ENCODE measurements around the gene HPD.

Gene HPD

DNA sequence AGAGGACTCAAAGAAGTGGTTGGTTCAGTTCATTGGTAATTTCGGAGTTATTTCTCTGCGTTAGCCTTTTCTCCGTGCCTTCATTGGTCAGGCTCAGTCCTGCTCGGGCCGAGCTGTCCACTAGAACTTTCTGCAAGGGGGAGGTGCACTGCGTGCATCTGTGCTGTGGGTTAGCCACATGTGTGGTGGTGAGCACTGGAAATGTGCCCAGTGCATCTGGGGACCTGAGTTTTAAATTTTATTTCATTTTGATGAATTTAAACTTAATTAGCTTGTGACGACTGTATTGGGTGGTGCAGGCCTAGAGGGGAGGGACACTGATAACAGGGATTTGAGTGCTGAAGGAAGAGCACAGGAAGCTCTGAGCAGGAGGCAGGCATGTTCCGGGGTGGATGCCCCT lies 30.4 kb downstream of the HPD start:
- H3K4me3 ChIP-seq (ENCODE audit: low read length) = no peak overlapping the region
- TF ChIP-seq CTCF (IDR thresholded peaks at IDR 0.05; ENCODE audit: insufficient read depth, low read depth, low read length, missing control alignments) = no peak
- no peak for DNase-seq (ENCODE audit: low read depth)

DNA sequence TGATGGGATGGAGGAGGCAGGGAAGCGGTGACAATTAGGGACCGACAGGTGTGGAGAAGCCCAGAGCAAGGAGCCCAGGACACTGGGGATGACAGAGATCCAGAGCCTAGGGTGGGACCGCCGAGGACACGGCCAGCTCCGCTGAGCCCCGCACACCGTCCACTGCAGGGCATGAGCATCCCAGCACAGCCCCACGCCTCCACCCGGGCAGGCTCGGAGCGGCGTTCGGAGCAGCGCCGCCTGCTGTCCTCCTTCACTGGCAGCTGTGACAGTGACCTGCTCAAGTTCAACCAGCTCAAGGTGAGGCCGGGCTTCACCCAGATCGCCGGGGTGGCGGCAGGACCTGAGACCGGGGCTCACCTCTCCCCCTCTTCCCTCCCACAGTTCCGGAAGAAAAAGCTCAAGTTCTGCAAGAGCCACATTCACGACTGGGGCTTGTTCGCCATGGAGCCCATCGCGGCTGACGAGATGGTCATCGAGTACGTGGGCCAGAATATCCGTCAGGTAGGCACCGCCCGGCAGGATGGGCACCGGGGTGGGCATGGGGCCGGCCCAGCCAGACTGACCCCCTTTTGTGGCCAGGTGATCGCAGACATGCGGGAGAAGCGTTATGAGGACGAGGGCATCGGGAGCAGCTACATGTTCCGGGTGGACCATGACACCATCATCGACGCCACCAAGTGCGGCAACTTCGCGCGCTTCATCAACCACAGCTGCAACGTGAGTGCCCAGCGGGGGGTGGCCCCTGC lies 31.1 kb downstream of the HPD start:
- TF ChIP-seq CTCF (IDR thresholded peaks at IDR 0.05; ENCODE audit: insufficient read depth, low read depth, low read length, missing control alignments) = no peak
- H3K4me3 ChIP-seq (ENCODE audit: low read length) = no peak overlapping the region
- DNase-seq (ENCODE audit: low read depth) = no peak

DNA sequence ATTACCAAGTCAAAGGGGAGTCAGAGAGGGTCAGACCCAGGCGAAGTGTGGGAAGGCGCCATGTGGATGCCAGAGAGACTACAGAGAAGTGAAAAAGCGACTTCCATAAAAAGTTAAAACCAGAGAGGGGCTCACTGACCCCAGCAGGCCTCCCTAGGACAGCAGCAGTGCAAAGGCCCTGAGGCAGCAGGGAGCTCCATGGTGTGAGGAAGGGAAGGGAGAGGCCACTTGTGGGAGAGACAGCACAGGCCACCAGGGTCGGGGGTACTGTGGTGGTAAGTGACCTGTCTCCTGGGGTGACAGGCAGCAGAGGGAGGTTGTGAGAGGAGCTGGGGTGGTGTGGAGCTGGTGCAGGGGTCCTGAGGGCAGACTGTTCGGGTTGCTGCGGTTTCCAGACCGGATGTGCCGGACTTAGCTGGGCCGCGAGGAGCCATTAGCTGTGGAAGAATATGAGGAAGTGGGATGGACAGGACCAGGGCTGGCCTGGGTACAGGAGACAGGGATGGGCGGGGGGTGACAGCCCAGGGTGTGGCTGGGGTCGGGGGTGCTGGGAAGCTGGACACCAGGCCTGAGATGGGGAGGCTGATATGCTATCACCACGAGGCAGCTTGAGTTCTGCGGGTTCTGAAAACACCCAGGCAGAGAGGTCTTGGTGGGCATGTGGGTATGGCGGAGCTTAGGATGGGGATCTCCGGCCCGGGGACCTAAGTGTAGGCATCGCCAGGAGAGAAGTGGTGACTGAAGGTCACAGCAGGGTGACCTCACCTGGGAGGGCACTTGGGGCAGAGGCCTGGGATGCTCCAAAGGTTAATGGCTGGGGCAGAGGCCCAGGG lies 32.1 kb downstream of the HPD start:
- no peak for DNase-seq (ENCODE audit: low read depth)
- H3K4me3 ChIP-seq (ENCODE audit: low read length) = no peak overlapping the region
- no peak for TF ChIP-seq CTCF (IDR thresholded peaks at IDR 0.05; ENCODE audit: insufficient read depth, low read depth, low read length, missing control alignments)

GRCh38 chr12:121825041-121825523 lies 33.6 kb downstream of the HPD start:
- no peak for TF ChIP-seq CTCF (IDR thresholded peaks at IDR 0.05; ENCODE audit: insufficient read depth, low read depth, low read length, missing control alignments)
- no peak overlapping the region for H3K4me3 ChIP-seq (ENCODE audit: low read length)
- no peak for DNase-seq (ENCODE audit: low read depth)

GRCh38 chr12:121823727-121824115 lies 34.9 kb downstream of the HPD start:
- TF ChIP-seq CTCF (IDR thresholded peaks at IDR 0.05; ENCODE audit: insufficient read depth, low read depth, low read length, missing control alignments) = no peak
- DNase-seq (ENCODE audit: low read depth) = no peak
- no peak overlapping the region for H3K4me3 ChIP-seq (ENCODE audit: low read length)

DNA sequence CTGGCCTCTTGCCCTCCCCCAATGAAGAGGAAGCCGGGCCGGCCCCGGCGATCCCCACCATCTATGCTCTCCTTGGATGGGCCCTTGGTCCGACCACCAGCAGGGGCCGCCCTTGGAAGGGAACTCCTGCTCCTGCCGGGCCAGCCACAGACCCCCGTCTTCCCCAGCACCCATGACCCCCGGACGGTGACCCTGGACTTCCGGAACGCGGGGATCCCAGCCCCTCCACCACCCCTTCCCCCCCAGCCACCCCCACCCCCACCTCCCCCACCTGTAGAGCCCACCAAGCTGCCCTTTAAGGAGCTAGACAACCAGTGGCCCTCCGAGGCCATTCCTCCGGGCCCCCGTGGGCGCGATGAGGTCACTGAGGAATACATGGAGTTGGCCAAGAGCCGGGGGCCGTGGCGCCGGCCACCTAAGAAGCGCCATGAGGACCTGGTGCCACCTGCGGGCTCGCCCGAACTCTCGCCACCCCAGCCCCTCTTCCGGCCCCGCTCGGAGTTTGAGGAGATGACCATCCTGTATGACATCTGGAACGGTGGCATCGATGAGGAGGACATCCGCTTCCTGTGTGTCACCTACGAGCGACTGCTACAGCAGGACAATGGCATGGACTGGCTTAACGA lies 35.4 kb downstream of the HPD start:
- no peak for TF ChIP-seq CTCF (IDR thresholded peaks at IDR 0.05; ENCODE audit: insufficient read depth, low read depth, low read length, missing control alignments)
- H3K4me3 ChIP-seq (ENCODE audit: low read length) = no peak overlapping the region
- no peak for DNase-seq (ENCODE audit: low read depth)
